Hematopoietic multipotent progenitor cell treated with erythropoietin and hydrocortisone succinate and interleukin-3 and kit ligand, for 17 days (in vitro differentiated cells): ENCODE results near the gene WAS.
A peak's percentile ranks its signal among the peaks of the same experiment; 100 is the strongest.
"Not testable (repeated sequence)": the region's sequence is repeated elsewhere in the genome, so short reads cannot be mapped to it uniquely, and the experiment has no call there.

Source experiments
- DNase-seq: peaks from one replicate; pipeline ENCODE4 v3.0.0-alpha.2; 2015; ENCODE audit warnings: low spot score

WAS gene

GRCh38 chrX:48683411-48683982 lies at the start of gene WAS:
Gene WAS (plus strand): TSS chrX:48683799. CDS start chrX:48683854, 55 bp downstream.
- no peak for DNase-seq

DNA sequence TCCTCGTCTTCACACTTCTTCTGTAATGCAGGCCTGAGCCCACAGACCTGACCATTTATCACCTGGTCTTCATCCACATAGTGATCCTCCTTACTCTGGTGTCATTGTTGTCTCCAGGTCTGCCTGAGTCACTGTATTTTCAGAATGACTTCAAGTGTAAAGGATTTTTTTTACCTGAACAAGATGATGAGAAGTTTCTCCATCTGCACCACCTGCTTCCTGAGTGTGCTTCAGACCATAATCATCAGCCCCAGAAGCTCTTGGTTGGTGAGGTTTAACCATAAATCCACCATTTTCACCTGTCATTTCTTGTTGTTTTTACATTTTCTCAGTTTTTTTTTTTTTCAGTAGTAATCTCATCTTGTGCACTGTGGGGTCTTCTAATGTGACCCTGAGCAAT lies 47.3 kb upstream of the WAS start:
- DNase-seq: no peak

GRCh38 chrX:48636776-48637175 lies 46.8 kb upstream of the WAS start:
- no peak for DNase-seq

GRCh38 chrX:48645669-48646068 lies 37.9 kb upstream of the WAS start:
- DNase-seq: no peak

DNA sequence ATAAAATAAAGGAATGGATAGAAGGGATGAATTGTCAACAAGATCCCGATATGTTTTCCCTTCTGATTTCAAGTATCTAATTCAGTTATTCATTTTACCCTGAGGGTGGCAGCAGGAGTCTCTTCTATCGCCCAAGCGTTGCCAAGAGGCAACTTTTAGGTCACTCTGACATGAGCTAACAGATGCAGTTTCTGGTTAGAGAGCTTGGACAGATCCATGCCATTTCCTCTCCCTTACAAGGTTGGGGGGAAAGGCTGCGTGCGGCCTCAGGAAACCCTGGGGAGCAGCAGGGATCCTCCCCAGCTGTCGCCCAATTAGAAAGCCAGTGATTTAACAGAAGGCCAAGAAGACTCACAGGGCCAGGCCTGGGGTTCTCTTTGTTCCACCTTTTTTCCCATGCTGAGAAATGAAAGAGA lies 35.3 kb upstream of the WAS start:
- DNase-seq: peak; percentile 53

GRCh38 chrX:48649102-48649501 lies 34.5 kb upstream of the WAS start:
- DNase-seq: no peak

DNA sequence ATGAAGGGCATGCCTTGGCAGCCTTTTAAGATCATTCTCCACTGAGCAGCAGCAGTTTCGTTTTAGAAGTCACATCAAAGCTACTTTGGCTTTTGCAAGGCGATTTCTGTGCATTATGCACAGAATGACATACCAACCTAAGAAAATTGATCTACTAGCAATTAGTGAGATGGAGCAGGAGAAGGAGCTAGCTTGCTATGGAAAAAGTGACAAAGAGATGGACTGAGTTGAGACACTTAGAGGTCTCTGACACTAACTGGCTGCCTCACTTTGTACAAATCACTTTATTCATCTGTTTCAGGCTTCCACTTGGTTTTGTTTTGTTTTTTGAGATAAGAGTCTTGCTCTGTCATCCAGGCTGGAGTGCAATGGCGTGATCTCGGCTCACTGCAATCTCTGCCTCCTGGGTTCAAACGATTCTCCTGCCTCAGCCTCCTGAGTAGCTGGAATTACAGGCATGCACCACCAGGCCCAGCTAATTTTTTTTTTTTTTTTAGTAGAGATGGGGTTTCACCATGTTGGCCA lies 31.5 kb upstream of the WAS start:
- not testable (repeated sequence) for DNase-seq

- not testable (repeated sequence) for DNase-seq
These were observed 28.9 kb upstream of the WAS start for GRCh38 chrX:48654746-48655145.

GRCh38 chrX:48659686-48660085 lies 23.9 kb upstream of the WAS start:
- DNase-seq: not testable (repeated sequence)

- DNase-seq: no peak
These were observed 20.4 kb upstream of the WAS start for GRCh38 chrX:48663241-48663640.

- no peak for DNase-seq
These were observed 19.4 kb upstream of the WAS start for GRCh38 chrX:48664156-48664555.

- no peak for DNase-seq
These were observed 17.6 kb upstream of the WAS start for GRCh38 chrX:48665991-48666390.

- DNase-seq: no peak
These were observed 16.9 kb upstream of the WAS start for GRCh38 chrX:48666649-48667048.

DNA sequence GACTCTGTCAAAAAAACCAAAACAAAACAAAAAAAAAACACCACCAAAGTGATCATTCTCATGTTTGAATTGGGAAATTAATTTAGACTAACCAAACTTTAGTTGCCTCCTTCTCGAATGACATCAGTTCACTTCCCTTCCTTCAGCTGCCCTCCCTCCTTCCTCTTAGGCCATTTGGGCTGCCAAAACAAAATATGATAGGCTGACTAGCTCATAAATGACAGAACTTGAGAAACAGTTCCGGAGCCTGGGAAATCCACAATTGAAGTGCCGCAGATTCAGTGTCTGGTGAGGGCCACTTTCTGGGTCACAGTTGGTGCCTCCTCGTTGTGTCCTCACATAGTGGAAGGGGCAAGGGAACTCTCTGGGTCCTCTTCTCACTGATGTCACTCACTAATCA lies 16.1 kb upstream of the WAS start:
- no peak for DNase-seq

- DNase-seq: not testable (repeated sequence)
These were observed 15.4 kb upstream of the WAS start for GRCh38 chrX:48668187-48668586.

GRCh38 chrX:48676106-48676892 lies 7.3 kb upstream of the WAS start:
- peak; percentile 89 for DNase-seq

DNA sequence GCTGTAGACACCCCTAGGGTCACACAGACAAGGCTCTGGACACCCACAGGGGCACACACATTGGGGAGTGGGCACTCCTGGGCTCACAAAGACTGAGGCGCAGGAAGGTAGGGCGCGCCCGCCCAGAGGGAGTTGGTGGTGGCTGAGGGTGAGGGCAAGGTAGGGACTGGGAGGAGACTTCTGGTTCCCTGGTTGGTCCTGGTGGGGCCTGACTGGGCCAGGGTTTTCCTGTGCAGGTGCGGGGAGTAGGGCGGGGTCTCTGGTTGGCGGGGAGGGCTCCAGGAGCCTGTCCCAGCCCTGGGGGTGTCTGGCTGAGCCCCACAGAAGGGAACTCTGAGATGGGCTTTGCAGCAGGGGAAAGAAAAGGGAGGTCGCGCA lies 6.7 kb upstream of the WAS start:
- no peak for DNase-seq

- no peak for DNase-seq
These were observed 6.1 kb upstream of the WAS start for GRCh38 chrX:48677516-48677915.

DNA sequence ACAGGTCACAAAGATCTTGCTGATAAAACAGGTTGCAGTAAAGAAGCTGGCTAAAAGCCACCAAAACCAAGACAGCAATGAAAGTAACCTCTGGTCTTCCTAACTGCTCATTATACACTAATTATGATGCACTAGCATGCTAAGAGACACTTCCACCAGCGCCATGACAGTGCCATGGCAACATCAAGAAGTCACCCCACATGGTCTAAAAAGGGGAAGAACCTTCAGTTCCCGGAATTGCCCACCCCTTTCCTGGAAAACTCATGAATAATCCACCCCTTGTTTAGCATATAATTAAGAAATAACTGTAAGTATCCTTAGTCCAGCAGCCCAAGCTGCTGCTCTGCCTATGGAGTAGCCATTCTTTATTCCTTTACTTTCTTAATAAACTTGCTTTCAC lies 3.1 kb upstream of the WAS start:
- DNase-seq: not testable (repeated sequence)

GRCh38 chrX:48680925-48681324 lies 2.7 kb upstream of the WAS start:
- not testable (repeated sequence) for DNase-seq

- DNase-seq: no peak
These were observed 1.9 kb upstream of the WAS start for GRCh38 chrX:48681539-48682183.

GRCh38 chrX:48682795-48683194 lies 804 bp upstream of the WAS start:
- not testable (repeated sequence) for DNase-seq

GRCh38 chrX:48684134-48684533 lies 535 bp downstream of the WAS start:
- no peak for DNase-seq
